ENCODE results near the gene C12orf42. TPM values are rescaled to one million over a fixed set of nuclear protein-coding genes. Genes with fewer than 3 reads are reported as not detected.

The C12orf42 gene
- total RNA-seq, 1 experiment from 2014 or later: 0.37 TPM

DNA sequence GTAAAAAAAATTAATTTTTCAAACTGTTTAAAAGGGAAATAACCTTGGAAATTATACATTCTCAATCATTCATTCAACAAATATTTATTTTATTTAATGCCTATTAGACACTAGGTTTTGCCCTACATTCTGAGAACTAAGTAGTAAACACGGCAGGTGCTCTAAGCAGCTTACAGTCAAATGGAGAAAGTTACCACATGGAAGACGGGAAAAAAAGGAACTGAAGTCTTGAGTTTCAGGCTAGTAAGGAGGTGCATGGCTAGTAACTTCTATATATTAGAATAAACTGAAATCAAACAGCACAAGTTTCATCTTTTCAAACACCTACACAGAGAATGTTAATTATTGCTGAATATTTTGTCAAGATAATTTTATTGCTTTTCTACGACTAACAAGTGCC, 52.9 kb downstream of the C12orf42 start:
- no peaks in the 10 kb centered on the region for H3K27me3 Mint-ChIP-seq (ENCODE audit: low read depth)
- ATAC-seq: no peak
- H3K4me1 Mint-ChIP-seq: peaks cover 31% of the 10 kb centered on the region
- H3K36me3 Mint-ChIP-seq: no peaks in the 10 kb centered on the region; the same call in 1 of the 2 replicates
- POLR2A ChIA-PET: no interaction called here
- no peak overlapping the region for H3K4me3 Mint-ChIP-seq
- no peaks in the 10 kb centered on the region; the same call in 1 of the 2 replicates for H3K9me3 Mint-ChIP-seq
- DNase-seq (ENCODE audit: low spot score): no peak
- CTCF ChIA-PET: no interaction called here
- TF ChIP-seq FOXP1 (CRISPR knock-in tag; IDR thresholded peaks at IDR 0.05; ENCODE audit: borderline replicate concordance) (no peak), SP1 (CRISPR knock-in tag; conservative IDR thresholded peaks at IDR 0.05) (no peak), GTF2I (CRISPR knock-in tag; conservative IDR thresholded peaks at IDR 0.05) (no peak), ZNF232 (CRISPR knock-in tag; IDR thresholded peaks at IDR 0.05) (no peak)
- TF ChIP-seq, protein P1, sequence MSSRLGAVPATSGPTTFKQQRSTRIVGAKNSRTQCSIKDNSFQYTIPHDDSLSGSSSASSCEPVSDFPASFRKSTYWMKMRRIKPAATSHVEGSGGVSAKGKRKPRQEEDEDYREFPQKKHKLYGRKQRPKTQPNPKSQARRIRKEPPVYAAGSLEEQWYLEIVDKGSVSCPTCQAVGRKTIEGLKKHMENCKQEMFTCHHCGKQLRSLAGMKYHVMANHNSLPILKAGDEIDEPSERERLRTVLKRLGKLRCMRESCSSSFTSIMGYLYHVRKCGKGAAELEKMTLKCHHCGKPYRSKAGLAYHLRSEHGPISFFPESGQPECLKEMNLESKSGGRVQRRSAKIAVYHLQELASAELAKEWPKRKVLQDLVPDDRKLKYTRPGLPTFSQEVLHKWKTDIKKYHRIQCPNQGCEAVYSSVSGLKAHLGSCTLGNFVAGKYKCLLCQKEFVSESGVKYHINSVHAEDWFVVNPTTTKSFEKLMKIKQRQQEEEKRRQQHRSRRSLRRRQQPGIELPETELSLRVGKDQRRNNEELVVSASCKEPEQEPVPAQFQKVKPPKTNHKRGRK (CRISPR knock-in tag; IDR thresholded peaks at IDR 0.05; ENCODE audit: borderline replicate concordance): no peak
- TF ChIP-seq, protein P2, sequence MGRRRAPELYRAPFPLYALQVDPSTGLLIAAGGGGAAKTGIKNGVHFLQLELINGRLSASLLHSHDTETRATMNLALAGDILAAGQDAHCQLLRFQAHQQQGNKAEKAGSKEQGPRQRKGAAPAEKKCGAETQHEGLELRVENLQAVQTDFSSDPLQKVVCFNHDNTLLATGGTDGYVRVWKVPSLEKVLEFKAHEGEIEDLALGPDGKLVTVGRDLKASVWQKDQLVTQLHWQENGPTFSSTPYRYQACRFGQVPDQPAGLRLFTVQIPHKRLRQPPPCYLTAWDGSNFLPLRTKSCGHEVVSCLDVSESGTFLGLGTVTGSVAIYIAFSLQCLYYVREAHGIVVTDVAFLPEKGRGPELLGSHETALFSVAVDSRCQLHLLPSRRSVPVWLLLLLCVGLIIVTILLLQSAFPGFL (CRISPR knock-in tag; IDR thresholded peaks at IDR 0.05; ENCODE audit: borderline replicate concordance): no peak
- TF ChIP-seq, protein P3, sequence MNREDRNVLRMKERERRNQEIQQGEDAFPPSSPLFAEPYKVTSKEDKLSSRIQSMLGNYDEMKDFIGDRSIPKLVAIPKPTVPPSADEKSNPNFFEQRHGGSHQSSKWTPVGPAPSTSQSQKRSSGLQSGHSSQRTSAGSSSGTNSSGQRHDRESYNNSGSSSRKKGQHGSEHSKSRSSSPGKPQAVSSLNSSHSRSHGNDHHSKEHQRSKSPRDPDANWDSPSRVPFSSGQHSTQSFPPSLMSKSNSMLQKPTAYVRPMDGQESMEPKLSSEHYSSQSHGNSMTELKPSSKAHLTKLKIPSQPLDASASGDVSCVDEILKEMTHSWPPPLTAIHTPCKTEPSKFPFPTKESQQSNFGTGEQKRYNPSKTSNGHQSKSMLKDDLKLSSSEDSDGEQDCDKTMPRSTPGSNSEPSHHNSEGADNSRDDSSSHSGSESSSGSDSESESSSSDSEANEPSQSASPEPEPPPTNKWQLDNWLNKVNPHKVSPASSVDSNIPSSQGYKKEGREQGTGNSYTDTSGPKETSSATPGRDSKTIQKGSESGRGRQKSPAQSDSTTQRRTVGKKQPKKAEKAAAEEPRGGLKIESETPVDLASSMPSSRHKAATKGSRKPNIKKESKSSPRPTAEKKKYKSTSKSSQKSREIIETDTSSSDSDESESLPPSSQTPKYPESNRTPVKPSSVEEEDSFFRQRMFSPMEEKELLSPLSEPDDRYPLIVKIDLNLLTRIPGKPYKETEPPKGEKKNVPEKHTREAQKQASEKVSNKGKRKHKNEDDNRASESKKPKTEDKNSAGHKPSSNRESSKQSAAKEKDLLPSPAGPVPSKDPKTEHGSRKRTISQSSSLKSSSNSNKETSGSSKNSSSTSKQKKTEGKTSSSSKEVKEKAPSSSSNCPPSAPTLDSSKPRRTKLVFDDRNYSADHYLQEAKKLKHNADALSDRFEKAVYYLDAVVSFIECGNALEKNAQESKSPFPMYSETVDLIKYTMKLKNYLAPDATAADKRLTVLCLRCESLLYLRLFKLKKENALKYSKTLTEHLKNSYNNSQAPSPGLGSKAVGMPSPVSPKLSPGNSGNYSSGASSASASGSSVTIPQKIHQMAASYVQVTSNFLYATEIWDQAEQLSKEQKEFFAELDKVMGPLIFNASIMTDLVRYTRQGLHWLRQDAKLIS (CRISPR knock-in tag; IDR thresholded peaks at IDR 0.05; ENCODE audit: borderline replicate concordance): no peak
- TF ChIP-seq, protein P4, sequence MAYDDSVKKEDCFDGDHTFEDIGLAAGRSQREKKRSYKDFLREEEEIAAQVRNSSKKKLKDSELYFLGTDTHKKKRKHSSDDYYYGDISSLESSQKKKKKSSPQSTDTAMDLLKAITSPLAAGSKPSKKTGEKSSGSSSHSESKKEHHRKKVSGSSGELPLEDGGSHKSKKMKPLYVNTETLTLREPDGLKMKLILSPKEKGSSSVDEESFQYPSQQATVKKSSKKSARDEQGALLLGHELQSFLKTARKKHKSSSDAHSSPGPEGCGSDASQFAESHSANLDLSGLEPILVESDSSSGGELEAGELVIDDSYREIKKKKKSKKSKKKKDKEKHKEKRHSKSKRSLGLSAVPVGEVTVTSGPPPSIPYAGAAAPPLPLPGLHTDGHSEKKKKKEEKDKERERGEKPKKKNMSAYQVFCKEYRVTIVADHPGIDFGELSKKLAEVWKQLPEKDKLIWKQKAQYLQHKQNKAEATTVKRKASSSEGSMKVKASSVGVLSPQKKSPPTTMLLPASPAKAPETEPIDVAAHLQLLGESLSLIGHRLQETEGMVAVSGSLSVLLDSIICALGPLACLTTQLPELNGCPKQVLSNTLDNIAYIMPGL (CRISPR knock-in tag; IDR thresholded peaks at IDR 0.05): no peak
- TF ChIP-seq, protein P5, sequence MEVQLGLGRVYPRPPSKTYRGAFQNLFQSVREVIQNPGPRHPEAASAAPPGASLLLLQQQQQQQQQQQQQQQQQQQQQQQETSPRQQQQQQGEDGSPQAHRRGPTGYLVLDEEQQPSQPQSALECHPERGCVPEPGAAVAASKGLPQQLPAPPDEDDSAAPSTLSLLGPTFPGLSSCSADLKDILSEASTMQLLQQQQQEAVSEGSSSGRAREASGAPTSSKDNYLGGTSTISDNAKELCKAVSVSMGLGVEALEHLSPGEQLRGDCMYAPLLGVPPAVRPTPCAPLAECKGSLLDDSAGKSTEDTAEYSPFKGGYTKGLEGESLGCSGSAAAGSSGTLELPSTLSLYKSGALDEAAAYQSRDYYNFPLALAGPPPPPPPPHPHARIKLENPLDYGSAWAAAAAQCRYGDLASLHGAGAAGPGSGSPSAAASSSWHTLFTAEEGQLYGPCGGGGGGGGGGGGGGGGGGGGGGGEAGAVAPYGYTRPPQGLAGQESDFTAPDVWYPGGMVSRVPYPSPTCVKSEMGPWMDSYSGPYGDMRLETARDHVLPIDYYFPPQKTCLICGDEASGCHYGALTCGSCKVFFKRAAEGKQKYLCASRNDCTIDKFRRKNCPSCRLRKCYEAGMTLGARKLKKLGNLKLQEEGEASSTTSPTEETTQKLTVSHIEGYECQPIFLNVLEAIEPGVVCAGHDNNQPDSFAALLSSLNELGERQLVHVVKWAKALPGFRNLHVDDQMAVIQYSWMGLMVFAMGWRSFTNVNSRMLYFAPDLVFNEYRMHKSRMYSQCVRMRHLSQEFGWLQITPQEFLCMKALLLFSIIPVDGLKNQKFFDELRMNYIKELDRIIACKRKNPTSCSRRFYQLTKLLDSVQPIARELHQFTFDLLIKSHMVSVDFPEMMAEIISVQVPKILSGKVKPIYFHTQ (CRISPR knock-in tag; IDR thresholded peaks at IDR 0.05): no peak
- no peak overlapping the region for H3K27ac Mint-ChIP-seq

DNA sequence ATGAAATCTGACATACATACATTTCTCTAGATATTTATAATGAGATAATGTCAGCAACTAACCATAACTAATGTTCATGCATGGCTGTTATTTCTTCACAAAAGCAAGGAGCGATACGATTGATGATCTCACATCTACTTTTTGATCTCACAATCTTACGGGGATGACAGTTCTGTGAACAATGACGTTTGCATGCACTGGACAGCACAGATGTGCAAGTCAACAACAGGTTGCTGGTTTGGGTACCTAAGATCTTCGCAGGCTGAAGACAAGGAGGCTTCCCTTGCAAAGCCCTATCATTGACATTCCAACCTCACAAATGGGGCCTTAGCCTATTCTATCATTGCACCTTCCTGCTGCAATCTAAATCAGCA, 53.6 kb downstream of the C12orf42 start:
- peaks cover 31% of the 10 kb centered on the region for H3K4me1 Mint-ChIP-seq
- ChIA-PET CTCF (no interaction called here), POLR2A (no interaction called here)
- no peak for TF ChIP-seq PRRX2 (CRISPR knock-in tag; IDR thresholded peaks at IDR 0.05)
- TF ChIP-seq, protein P6, sequence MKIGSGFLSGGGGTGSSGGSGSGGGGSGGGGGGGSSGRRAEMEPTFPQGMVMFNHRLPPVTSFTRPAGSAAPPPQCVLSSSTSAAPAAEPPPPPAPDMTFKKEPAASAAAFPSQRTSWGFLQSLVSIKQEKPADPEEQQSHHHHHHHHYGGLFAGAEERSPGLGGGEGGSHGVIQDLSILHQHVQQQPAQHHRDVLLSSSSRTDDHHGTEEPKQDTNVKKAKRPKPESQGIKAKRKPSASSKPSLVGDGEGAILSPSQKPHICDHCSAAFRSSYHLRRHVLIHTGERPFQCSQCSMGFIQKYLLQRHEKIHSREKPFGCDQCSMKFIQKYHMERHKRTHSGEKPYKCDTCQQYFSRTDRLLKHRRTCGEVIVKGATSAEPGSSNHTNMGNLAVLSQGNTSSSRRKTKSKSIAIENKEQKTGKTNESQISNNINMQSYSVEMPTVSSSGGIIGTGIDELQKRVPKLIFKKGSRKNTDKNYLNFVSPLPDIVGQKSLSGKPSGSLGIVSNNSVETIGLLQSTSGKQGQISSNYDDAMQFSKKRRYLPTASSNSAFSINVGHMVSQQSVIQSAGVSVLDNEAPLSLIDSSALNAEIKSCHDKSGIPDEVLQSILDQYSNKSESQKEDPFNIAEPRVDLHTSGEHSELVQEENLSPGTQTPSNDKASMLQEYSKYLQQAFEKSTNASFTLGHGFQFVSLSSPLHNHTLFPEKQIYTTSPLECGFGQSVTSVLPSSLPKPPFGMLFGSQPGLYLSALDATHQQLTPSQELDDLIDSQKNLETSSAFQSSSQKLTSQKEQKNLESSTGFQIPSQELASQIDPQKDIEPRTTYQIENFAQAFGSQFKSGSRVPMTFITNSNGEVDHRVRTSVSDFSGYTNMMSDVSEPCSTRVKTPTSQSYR (CRISPR knock-in tag; IDR thresholded peaks at IDR 0.05): no peak
- TF ChIP-seq, protein P7, sequence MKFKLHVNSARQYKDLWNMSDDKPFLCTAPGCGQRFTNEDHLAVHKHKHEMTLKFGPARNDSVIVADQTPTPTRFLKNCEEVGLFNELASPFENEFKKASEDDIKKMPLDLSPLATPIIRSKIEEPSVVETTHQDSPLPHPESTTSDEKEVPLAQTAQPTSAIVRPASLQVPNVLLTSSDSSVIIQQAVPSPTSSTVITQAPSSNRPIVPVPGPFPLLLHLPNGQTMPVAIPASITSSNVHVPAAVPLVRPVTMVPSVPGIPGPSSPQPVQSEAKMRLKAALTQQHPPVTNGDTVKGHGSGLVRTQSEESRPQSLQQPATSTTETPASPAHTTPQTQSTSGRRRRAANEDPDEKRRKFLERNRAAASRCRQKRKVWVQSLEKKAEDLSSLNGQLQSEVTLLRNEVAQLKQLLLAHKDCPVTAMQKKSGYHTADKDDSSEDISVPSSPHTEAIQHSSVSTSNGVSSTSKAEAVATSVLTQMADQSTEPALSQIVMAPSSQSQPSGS (CRISPR knock-in tag; IDR thresholded peaks at IDR 0.05; ENCODE audit: borderline replicate concordance, low read depth): no peak
- no peak for TF ChIP-seq ELF4 (CRISPR knock-in tag; IDR thresholded peaks at IDR 0.05; ENCODE audit: low read depth)
- TF ChIP-seq CREB1 (CRISPR knock-in tag; IDR thresholded peaks at IDR 0.05): no peak
- no peak for TF ChIP-seq OVOL2 (CRISPR knock-in tag; IDR thresholded peaks at IDR 0.05; ENCODE audit: borderline replicate concordance)
- TF ChIP-seq NR2C2 (CRISPR knock-in tag; IDR thresholded peaks at IDR 0.05): no peak
- TF ChIP-seq NFATC4 (CRISPR knock-in tag; IDR thresholded peaks at IDR 0.05): no peak
- TF ChIP-seq TEAD4 (CRISPR knock-in tag; IDR thresholded peaks at IDR 0.05): no peak
- TF ChIP-seq MXD4 (CRISPR knock-in tag; IDR thresholded peaks at IDR 0.05; ENCODE audit: borderline replicate concordance): no peak
- TF ChIP-seq FOXP1 (CRISPR knock-in tag; IDR thresholded peaks at IDR 0.05; ENCODE audit: borderline replicate concordance): no peak
- no peak for TF ChIP-seq FOXJ3 (CRISPR knock-in tag; IDR thresholded peaks at IDR 0.05; ENCODE audit: borderline replicate concordance)
- H3K9me3 Mint-ChIP-seq: no peaks in the 10 kb centered on the region; the same call in 1 of the 2 replicates
- no peak overlapping the region for H3K27ac Mint-ChIP-seq
- H3K36me3 Mint-ChIP-seq: no peaks in the 10 kb centered on the region; the same call in 1 of the 2 replicates
- no peaks in the 10 kb centered on the region for H3K27me3 Mint-ChIP-seq (ENCODE audit: low read depth)
- H3K4me3 Mint-ChIP-seq: no peak overlapping the region
- no peak for ATAC-seq
- DNase-seq (ENCODE audit: low spot score): no peak
